Endothelial cell (in vitro differentiated cells): ENCODE results near the gene FAM124A. TPM values are rescaled to one million over a fixed set of nuclear protein-coding genes. Genes with fewer than 3 reads are reported as not detected.

Experiments
- DNase-seq: peaks from one replicate; pipeline ENCODE4 v3.0.0; 2021; ENCODE audit warnings: low spot score
- H3K27ac Mint-ChIP-seq: one replicate; pipeline ENCODE4 v1.8.0; 2021; ENCODE audit warnings: mixed read lengths, inconsistent platforms; ENCODE audit not compliant: unreplicated experiment
- H3K27me3 Mint-ChIP-seq: one replicate; pipeline ENCODE4 v1.8.0; 2021; ENCODE audit warnings: mild to moderate bottlenecking, moderate library complexity, mixed read lengths, inconsistent platforms; ENCODE audit not compliant: unreplicated experiment
- H3K36me3 Mint-ChIP-seq: one replicate; pipeline ENCODE4 v1.8.0; 2021; ENCODE audit warnings: mild to moderate bottlenecking, low read depth, mixed read lengths, inconsistent platforms; ENCODE audit not compliant: unreplicated experiment
- H3K4me1 Mint-ChIP-seq: one replicate; pipeline ENCODE4 v1.8.0; 2021; ENCODE audit warnings: mild to moderate bottlenecking, mixed read lengths, inconsistent platforms; ENCODE audit not compliant: unreplicated experiment
- H3K4me3 Mint-ChIP-seq: one replicate; pipeline ENCODE4 v1.8.0; 2021; ENCODE audit warnings: mild to moderate bottlenecking, mixed read lengths, inconsistent platforms; ENCODE audit not compliant: unreplicated experiment
- H3K9me3 Mint-ChIP-seq: one replicate; pipeline ENCODE4 v1.8.0; 2021; ENCODE audit warnings: mixed read lengths, inconsistent platforms; ENCODE audit not compliant: unreplicated experiment
- total RNA-seq: library from RNA; stranded (reverse); fragmentation: NEBNext Ultra II Directional; extraction: Animal tissue kit (Norgen Biotek cat#: 25700); gene quantifications from one replicate; pipeline ENCODE4 v1.2.1, GENCODE V29; 2021; ENCODE audit not compliant: unreplicated experiment
- TF ChIP-seq, protein P1 (sequence below): fragments of 200-600 bp; sonication (generic); IDR thresholded peaks from one replicate; pipeline ENCODE4 v1.5.0; 2021; ENCODE audit warnings: antibody characterized with exemption; ENCODE audit not compliant: unreplicated experiment

FAM124A gene
- total RNA-seq, 1 donor from 2014 or later = 4.9 TPM

DNA sequence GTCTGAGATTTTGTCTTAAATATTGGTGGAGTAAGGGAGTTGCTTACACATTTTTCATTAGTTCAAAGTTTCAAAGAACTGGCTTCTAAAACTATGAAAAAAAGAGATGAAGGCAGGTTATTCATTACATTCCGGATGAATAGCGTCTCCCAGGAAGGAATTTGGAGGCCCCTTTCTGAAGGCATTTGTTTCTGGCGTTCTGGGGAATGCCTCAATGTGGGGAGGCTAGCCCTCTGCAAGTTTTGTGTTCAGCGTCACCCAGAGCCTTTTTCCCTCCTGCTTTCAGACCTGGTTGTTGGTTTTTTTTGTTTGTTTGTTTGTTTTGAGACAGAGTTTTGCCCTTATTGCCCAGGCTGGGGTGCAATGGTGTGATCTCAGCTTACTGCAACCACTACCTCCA lies 21.0 kb downstream of the FAM124A start:
- no peak for DNase-seq
- no peak overlapping the region for H3K4me3 Mint-ChIP-seq

GRCh38 chr13:51243832-51244231 lies 21.6 kb downstream of the FAM124A start:
- TF ChIP-seq, protein P1, sequence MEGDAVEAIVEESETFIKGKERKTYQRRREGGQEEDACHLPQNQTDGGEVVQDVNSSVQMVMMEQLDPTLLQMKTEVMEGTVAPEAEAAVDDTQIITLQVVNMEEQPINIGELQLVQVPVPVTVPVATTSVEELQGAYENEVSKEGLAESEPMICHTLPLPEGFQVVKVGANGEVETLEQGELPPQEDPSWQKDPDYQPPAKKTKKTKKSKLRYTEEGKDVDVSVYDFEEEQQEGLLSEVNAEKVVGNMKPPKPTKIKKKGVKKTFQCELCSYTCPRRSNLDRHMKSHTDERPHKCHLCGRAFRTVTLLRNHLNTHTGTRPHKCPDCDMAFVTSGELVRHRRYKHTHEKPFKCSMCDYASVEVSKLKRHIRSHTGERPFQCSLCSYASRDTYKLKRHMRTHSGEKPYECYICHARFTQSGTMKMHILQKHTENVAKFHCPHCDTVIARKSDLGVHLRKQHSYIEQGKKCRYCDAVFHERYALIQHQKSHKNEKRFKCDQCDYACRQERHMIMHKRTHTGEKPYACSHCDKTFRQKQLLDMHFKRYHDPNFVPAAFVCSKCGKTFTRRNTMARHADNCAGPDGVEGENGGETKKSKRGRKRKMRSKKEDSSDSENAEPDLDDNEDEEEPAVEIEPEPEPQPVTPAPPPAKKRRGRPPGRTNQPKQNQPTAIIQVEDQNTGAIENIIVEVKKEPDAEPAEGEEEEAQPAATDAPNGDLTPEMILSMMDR = no peak
- no peak overlapping the region for H3K4me3 Mint-ChIP-seq
- H3K9me3 Mint-ChIP-seq = no peaks in the 10 kb centered on the region
- H3K27me3 Mint-ChIP-seq = no peaks in the 10 kb centered on the region
- no peak for DNase-seq
- peaks cover 12% of the 10 kb centered on the region for H3K36me3 Mint-ChIP-seq
- peaks cover 9% of the 10 kb centered on the region for H3K4me1 Mint-ChIP-seq
- H3K27ac Mint-ChIP-seq = no peak overlapping the region

More for the DNA sequence above, 21.0 kb downstream of the FAM124A start:
- peaks cover 9% of the 10 kb centered on the region for H3K4me1 Mint-ChIP-seq
- no peaks in the 10 kb centered on the region for H3K9me3 Mint-ChIP-seq
- H3K36me3 Mint-ChIP-seq = peaks cover 12% of the 10 kb centered on the region
- H3K27ac Mint-ChIP-seq = no peak overlapping the region
- H3K27me3 Mint-ChIP-seq = no peaks in the 10 kb centered on the region
- TF ChIP-seq, protein P1 = no peak

DNA sequence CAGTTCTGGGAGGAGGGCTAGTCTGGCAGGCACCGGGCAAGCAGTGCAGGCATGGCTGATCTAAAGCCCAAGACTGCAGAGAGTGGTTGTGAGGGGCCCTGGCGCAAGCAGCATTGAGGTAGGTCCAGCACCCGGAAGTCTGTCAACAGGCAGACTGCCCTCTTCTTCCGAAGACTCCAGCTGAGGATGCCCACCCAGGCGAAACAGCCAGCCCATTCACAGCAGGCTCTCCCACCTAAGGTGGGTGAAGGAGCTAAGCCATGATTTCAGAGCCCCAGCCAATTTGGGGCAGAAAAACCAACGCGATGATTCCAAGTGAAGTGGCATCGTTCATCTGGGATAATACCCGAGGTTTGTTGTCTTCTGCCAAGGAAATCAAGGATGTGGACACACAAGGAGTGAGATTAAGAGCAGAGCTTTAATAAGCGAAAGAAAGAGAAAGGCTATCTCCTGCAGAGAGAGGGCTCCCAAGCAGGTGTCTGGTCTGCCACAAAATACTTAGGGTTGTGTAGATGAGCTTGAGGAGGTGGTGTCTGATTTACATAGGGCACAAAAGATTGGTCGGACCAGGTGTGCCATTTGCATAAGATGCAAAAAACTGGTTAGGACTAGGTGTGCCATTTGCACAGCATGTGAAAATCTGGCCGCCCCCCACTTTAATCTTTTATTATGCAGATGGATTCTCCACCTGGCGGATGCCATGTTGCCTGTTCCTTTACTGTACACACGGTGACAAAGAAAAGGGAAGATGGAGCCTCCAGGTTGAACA lies 22.6 kb downstream of the FAM124A start:
- Mint-ChIP-seq H3K27ac (no peak overlapping the region), H3K4me3 (no peak overlapping the region), H3K9me3 (no peaks in the 10 kb centered on the region), H3K27me3 (no peaks in the 10 kb centered on the region), H3K4me1 (peaks cover 9% of the 10 kb centered on the region), H3K36me3 (peaks cover 12% of the 10 kb centered on the region)
- TF ChIP-seq, protein P1 = no peak
- DNase-seq = no peak

- H3K27me3 Mint-ChIP-seq = peaks cover 2% of the 10 kb centered on the region
- peaks cover 12% of the 10 kb centered on the region for H3K36me3 Mint-ChIP-seq
- H3K27ac Mint-ChIP-seq = no peak overlapping the region
- TF ChIP-seq, protein P1 = no peak
- DNase-seq = no peak
- H3K9me3 Mint-ChIP-seq = no peaks in the 10 kb centered on the region
- peaks cover 5% of the 10 kb centered on the region for H3K4me1 Mint-ChIP-seq
- no peak overlapping the region for H3K4me3 Mint-ChIP-seq
Measured at GRCh38 chr13:51245583-51245982, 23.4 kb downstream of the FAM124A start.

DNA sequence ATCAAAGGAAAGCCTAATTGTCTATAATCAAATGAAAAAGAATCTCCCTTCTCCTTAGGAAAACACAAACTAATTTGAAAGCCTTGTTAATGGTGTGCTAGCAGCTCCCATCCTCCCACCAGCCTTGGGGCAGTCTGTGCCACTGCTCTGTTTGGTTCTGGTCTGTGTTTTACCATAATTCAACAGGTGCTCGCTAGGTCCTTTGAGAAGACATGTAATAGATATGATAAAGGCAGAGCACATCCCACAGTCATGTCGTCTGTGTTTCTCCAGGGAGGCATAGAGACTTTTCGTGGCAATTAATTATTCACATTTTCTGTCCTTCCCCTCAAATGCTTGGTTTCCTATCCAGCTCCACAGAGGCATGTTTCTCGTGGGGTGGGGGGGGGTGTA lies 23.8 kb downstream of the FAM124A start:
- DNase-seq = no peak
- peaks cover 12% of the 10 kb centered on the region for H3K36me3 Mint-ChIP-seq
- peaks cover 4% of the 10 kb centered on the region for H3K27me3 Mint-ChIP-seq
- TF ChIP-seq, protein P1 = no peak
- H3K27ac Mint-ChIP-seq = no peak overlapping the region
- H3K4me3 Mint-ChIP-seq = no peak overlapping the region
- H3K9me3 Mint-ChIP-seq = no peaks in the 10 kb centered on the region
- peaks cover 3% of the 10 kb centered on the region for H3K4me1 Mint-ChIP-seq
